Epidermal melanocyte (primary cell): Measurements from ENCODE around the gene KLHL3.

ENCODE experiments used
- DNase-seq: peaks from one replicate; pipeline ENCODE4 v3.0.0; 2011; ENCODE audit warnings: low spot score; ENCODE audit not compliant: insufficient read length

The KLHL3 gene

DNA sequence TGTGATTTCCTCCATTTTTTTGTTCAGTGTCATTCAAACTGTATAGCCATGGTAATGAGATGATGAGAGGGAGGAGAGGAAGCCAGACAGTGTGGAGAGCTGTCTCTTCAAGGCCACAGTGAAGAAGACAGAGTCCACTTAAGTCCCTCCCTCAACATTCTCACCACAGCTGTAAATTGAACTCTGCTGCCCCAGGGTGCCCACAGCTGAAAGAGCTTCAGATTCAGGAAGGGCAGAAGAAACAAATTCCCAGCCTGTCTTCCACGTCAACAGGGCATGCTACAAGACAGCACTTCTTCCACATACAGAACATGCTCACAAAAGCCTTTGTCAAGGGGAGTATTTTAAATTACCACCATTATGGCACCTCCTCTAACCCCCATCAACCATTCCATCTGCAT, 100.4 kb downstream of the KLHL3 start:
- peak; percentile 69 for DNase-seq

DNA sequence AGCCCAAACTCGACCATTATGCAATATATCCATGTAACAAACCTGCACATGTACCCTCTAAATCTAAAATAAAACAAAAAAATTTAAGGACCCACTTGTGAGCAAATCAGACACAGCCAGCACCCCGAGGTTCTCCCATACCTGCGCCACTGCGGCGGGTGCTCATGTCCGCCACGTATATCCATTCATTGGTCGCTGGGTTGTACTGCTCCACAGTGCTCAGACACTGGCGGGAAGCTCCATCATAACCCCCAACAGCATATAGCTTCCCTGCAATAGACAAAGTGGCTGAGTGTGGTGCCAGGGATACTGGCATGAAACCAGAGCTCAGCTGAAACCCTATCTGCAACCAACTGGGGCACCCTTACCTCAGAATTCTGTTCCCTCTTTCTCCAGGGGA, 102.0 kb downstream of the KLHL3 start:
- DNase-seq, result no peak

DNA sequence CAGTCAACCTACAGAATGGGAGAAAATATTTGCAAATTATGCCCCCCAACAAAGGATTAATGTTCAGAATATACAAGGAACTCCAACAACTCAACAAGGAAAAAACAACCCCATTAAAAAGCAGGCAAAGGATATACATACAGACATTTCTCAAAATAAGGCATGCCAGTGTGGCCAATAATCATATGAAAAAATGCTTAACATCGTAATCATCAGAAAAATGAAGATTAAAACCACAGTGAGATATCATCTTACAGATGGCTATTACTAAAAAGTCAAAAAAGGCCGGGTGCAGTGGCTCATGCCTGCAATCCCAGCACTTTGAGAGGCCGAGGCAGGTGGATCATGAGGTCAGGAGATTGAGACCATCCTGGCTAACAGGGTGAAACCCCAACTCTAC, 103.2 kb downstream of the KLHL3 start:
- DNase-seq, result no peak

DNA sequence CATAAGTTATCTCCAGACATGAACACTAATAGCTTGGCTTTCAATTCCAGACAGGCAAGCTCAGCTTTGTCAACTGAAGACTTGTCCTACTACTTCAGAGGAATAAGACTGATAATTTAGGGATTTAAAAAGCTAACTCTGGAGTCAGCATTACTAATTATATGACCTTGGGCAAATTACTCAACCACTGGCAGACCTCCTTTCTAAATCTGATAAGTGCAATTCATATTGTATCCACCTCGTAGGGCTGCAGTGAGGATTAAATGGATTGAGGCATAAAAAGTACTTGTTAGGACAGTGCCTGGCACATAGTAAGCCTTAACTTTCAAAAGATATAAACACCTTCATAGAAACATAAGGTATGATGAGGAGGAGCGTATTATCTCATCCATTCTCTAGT, 104.4 kb downstream of the KLHL3 start:
- DNase-seq, result no peak

DNA sequence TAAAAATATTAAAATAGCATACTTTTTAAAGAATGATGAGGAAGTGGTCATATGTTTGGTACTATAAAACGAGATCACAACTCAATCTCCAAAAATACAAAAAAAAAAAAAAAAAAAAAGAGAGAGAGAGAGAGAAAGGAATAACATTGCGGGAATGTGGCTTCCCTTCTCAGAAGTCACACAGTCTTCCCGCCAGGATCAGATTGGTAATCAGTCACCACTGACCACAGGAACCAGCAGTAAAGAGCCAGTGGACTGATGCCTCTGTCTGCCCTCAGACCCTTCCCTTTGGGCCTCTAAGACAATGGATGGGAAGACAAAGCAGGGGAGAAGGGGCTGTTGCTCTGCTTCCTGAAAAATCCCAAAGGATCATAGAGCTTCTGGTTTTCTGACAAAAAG, 104.9 kb downstream of the KLHL3 start:
- DNase-seq, result no peak

DNA sequence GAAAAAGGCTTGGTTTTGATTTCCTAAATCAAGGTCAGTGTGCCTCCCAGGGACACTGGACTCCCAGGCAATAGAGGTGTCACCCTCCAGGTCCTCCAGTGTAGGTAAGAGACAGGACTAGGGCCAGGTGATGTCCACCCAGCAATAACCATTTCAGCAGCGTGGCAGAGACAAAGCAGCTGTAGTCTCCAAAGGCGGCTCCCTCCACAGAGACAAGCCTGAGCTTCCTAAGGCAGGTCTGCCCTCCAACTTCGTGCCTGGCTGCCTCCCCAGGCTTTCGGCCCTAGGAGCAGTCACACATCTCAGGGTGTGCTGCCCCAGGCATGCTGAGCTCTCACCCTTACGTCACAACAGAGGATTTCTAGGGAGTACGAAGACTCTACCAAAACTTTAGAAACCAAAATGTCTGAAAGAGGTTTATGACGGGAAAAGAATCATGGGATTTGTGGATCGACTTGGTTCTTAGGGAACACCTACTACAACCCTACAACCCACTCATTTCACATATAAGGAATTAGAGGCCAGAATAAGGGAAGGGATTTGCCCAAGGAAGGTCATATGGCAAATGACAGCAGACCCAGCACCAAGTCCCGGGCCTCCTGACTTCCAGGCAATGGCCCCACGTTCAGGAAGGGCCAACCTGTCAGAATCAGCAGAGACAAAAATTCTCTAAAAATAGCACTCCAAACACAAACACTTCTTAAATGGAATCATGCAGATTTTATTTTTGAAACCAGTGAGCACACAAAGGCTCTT, 105.5 kb downstream of the KLHL3 start:
- no peak for DNase-seq

DNA sequence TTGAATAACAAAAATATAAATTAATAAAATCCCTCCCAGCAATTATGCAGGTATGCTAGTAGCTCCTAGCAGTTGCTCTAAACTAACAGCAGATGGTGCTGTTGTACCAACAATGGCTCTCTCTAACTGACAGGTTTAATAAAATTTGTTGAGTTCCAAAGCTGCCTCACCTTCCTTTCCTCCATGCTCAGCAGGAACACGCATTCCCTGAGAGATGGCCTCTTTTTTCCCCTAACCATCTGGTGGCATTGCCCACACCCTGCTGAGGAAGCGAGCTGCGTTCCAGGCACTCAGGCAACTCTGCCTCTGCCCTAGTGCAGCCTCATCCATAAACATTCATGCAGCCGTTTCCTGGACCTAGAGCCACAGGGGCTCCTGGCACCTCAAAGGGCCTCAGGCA, 106.2 kb downstream of the KLHL3 start:
- peak; percentile 76 for DNase-seq

DNA sequence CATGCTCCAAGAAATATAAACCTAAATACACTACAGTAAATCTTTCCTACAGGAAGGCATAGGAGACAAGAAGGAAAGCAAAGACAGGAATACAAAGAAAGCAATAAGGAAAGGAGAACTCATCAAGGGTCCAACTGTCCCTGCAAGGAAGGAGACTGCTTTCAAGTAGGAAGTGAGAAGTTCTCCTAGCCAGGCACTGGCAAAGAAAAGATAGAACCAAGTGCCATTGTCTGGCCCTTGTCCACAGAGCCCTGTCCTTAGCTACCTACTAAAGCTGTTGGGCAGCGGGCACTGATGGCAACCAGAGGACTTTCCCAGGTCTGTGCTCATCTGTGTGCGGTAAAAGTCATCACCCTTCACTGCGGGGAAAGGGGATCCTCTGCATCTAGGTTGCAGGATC, 108.2 kb downstream of the KLHL3 start:
- DNase-seq, result no peak

DNA sequence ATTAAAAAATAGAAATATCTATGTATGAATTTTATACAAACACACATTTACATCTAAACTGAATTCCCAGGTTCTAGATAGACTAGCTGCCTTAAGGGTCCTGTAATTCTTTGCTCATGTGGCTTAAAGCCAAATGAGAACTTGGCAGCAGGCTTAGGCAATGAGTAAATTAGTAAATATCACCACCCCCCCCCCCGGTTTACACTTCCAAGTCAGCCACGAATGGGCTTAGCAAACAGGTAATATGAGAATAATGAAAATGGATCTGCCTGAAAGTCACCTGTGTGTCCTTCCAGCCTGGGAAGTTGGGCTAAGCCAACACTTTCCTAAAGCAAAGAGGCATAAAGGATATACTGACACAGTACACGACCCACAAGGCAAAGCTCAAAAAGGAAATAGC, 108.6 kb downstream of the KLHL3 start:
- DNase-seq, result no peak

DNA sequence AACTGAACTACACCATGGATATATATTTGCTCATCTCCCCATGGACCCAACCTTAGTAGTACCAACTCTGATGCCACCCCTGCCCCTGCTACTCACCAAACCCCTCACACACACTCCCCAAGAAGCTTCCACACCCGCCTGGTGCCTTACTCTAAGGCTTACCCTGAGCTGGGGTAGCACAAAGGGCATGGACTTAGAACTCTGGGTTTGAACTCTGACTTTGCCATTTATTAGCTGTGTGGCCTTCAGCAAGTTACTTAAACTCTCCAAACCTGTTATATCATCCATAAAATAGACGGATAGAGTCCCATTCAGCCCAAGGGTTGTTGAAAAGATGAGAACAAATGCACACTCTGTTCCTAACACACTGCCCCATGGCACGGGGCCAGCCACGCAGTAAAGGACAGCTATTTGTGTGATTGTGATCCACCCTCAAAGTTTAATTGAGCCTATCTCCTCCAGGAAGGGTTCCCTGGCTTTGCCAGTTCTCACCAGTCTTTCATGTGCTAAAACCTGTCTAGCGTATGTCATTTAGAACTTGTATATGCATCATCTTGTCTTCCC, 111.0 kb downstream of the KLHL3 start:
- no peak for DNase-seq

DNA sequence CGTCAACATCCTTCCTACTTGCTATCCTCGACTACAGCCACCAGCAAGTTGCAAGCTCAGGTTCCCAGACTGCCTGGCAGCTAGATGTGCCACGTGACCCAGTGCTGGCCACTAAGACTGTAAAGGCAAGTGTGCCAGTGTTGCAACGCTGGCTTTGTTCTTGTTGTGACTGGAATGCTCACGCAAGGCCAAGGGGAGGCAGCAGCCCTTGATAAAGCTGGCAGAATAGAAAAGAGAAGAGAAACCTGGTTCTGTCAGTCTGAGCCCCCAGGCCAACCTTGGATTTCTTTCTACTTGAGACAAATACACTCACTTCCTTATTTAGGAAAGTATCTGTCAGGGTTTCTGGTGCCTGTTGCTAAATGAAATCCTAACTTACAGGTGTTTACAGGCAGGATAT, 113.0 kb downstream of the KLHL3 start:
- no peak for DNase-seq

DNA sequence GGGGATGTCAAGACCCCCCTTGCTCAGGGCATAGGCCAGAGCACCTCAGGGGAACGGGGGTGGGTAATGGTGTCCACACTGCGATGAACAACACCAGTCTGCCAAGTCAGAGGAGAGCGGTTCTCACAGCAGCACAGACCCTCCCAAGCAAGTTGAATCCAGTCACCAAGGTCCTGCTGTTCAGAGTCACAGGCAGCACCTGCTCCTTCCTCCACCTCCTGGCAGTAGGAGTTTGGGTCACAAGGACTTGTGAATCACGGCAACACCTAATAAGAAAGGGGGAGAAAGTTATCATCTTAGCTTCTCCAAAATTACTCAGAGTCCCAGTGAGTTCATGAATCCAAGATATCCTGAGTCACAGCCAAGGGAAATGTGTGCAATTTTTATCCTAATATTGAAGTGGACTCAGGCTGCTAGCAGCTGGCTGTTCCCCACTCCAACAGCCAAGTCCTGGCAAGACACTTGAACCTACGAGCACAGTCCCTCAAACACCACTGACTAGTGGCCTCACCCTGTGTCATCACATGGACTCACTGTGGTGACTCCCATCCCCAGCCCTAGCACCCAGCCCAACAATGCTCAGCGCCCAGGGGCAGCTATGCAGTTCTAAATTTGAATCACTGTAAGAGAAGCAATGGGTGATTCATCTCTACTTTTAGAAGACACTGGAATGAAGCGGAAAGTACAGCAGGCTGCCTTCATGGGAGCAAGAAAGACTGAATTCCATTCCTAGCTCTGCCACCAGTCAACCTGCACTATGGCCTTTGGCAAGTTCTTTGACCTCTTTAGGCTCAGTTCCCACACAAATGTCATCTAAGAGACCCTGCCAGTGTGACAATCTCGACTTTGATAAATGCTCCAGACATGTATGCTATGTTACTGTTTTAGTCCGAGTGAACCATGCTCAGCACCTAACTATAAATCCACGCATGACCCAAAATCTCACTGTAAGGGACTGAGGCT, 113.7 kb downstream of the KLHL3 start:
- DNase-seq, result no peak

DNA sequence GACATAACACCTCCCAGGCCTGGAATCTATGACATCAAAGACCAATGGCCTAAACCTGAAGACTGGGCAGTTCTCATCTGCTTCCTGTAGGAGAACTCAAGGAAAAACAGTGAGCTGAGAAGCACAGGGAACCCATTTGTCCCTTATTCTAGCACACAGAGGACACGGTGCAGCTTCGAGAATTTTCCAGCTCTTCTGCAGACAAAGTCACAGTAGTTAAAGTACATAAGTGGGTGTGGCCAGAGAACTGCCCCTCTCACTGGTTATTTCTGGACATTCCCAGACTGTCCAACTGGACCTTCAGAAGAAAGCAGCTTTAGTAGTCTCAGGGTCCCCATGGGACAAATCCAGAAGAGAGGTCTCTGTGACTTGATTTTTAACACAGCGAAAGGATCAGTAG, 114.6 kb downstream of the KLHL3 start:
- DNase-seq, result no peak

DNA sequence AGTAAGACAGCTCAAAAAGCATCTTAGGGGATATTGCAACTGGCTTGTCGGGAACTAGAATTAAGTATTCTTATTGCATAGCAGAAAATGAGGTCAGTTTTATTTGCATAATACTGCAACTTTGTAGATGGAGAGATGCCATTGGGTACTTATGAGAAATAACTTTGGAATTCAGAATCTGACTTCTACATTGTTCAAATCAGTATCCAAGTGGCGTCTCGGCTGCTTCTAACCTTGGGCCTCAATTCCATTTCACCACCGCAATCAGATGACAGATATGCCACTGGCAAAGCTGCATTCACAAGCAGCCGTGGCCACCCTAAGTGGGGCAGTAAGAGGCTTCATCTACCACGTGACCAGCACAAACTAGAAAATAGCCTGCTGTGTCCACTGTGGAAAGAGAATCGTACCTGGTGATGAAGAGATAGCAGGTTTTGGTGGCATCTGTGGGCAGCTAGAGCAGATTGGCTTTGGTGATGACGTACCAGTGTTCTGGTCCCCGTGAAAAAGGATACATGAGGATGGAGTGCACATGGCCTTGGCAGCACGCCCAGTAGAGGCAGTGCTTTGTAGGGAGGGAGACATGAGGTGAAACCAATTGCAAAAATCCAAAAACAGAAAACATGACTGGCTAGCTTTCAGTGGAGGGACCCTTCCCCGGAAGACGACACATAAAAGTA, 116.6 kb downstream of the KLHL3 start:
- no peak for DNase-seq

DNA sequence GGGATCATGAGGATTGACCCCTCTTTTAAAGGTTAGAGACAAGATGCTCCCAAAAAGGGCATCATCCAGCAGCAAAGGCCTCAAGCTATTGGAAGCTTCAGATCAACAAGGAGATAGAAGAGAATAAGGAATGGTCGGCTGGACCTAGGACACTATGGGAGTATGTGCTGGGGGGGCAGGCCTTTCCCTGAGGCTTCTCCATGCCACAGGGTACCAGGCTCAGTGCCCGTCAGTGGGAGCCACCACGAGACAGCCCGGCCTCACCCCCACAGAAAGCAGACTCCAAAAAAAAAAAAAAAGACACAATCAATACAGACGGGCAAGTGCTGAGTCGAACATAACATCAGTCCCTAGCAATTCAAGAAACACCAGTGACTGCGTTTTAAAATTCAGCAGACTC, 117.4 kb downstream of the KLHL3 start:
- no peak for DNase-seq

DNA sequence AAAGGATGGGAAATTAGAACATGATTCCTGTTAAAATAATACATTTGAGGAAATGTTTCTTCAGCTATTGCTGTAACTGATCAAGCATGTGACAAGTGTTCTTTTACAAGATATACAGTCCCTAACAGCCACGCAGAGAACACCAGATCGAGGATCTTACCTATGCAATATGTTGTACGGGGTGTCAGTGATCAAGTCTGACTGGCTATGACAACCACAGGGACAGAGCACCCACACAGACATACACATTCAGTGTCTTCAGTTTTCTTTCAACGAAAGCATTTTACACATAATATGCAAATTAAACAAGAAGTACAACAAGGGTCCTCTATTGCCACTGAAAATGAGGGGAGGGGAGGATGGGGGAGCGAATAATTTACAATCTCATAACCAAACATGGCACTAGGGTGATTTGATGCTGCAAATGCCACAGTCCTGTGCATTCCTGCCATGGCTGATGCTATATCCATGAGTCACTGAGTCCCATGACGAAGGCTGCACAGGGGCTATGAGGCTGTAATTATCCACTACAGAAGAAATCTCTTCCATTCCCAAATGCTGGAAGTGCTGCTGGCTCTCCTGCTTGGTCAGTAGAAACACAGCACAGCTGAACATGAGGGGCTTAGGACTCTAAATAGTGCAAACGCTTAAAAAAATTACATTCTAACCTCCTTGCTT, 118.2 kb downstream of the KLHL3 start:
- no peak for DNase-seq

DNA sequence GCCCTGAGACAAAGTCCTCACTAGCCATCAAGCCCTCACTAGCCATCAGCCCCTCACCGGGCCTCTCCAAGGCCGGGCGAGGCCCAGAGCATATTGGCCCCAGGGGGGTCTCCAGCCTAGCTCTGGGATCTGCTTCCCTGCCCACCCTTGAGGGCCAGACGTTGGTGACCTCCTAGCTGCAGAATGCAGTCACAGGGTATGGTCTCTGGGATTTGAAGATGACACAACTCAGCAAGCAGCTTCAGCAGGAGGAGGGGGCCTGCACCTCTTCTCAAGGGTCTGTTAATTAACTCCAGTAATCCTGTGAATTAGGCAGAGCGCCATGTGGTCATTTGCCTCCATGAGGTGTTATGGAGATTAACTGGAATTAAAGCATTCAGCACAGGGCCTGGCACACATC, 119.8 kb downstream of the KLHL3 start:
- DNase-seq, result no peak

DNA sequence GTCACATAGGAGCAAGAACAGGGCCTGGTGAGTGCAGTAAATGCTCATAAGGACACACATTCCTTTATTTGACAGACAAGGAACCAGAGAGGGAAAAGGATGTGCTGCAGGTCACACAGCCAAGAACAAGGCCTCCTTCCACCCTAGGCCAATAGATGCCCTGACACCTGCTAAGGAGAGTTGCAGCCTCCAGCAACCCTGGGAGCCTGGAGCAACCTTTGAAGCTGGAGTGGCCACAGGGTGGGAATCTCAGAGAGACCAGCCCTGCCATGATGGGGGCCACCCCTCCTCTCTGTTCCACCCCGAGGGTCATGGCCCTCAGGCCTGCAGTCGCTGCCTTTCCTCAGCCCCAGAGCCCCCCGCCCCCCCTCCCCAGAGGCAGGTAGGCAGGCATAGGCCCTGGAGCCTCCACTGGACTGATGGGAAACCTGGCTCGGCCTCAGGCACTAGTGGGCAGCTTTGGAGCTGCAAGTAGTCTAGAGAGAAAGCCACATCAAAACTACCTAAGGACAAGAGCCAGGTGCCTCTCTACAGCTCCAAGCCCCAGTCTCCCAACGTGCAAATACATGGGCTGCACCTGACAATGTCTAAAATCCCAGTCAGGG, 120.6 kb downstream of the KLHL3 start:
- DNase-seq, result no peak

DNA sequence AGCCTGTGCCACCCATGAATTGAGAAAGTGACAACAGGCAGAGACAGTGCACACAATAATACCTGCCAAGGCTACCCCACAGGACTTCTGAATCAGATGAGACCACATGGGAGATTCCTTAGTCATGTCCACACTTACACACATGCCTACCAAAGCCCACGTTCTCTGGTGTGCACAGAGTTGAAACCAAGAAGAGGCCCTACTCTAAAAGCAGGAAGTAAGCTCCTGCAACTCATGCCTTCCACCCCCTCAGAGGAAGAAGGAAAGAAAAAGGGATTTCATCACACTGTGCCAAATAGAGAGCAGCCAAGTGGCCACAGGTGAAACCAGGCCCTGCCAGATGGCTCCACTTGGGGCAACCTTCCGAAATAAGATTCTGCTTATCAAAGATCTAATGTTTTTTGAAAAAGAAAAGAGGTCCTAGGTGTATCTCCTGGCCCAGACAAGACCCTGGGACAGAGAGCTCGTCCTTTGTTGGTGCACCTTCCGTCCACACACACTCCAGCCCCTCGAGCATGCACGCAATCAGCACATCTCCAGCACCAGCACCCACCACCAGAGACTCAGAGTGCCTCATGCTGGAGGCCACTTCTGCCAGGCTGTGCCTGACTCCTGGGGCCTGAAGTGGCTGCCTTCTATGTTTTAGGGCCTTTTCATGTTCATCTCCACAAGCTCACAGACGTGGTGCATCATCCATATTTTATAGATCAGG, 122.2 kb downstream of the KLHL3 start:
- no peak for DNase-seq

DNA sequence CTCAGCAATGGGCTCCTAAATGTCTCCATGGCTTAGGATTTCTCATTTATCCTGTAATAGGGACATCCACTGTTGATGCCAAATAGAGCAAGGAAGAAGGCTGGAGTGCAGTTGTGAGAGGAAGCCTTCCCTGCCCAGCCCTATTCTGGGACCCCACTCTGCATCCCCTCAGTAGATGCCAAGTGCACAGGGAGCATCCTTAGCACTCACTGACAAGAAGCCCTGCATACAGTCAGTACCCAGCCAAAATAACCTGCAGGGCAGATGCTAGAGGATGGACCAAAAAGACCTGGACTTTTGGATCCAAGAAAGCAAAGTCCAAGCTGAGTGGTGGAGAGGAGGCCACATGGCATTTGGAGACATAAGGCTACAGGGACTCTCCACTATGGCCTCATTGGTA, 123.3 kb downstream of the KLHL3 start:
- DNase-seq, result no peak
